Mesendoderm (in vitro differentiated cells): ENCODE results near the gene MED29.

ENCODE experiments used
- DNase-seq: peaks from one replicate; pipeline ENCODE4 v3.0.0; 2013
- H2AK5ac ChIP-seq: 2 replicates; pipeline ENCODE4 v1.6.1; 2013; ENCODE audit warnings: low read length, inconsistent platforms
- H2BK120ac ChIP-seq: 2 replicates; pipeline ENCODE4 v1.6.1; 2013; ENCODE audit warnings: low read depth, mild to moderate bottlenecking, low read length, moderate library complexity, mixed read lengths
- H2BK15ac ChIP-seq: replicated peaks from 2 replicates; pipeline ENCODE4 v1.6.1; 2013; ENCODE audit warnings: low read depth, mild to moderate bottlenecking, moderate library complexity
- H2BK5ac ChIP-seq: 2 replicates; pipeline ENCODE4 v1.6.1; 2013; ENCODE audit warnings: low read length, inconsistent platforms
- H3K18ac ChIP-seq: 2 replicates; pipeline ENCODE4 v1.6.1; 2013; ENCODE audit warnings: mild to moderate bottlenecking, low read length, mixed read lengths
- H3K23ac ChIP-seq: one replicate; pipeline ENCODE4 v1.6.1; 2013; ENCODE audit warnings: low read length
- H3K27ac ChIP-seq: 2 replicates; pipeline ENCODE4 v1.5.1; 2013; ENCODE audit warnings: low read depth, mild to moderate bottlenecking, inconsistent platforms, low read length, moderate library complexity
- H3K27me3 ChIP-seq: 2 replicates; pipeline ENCODE4 v1.6.1; 2013; ENCODE audit warnings: low read length, control low read depth, mild to moderate bottlenecking, inconsistent platforms; ENCODE audit not compliant: insufficient read depth, poor library complexity
- H3K36me3 ChIP-seq: 2 replicates; pipeline ENCODE4 v1.6.1; 2013; ENCODE audit warnings: low read length, inconsistent platforms; ENCODE audit not compliant: control insufficient read depth, insufficient read depth
- H3K4ac ChIP-seq: one replicate; pipeline ENCODE4 v1.6.1; 2013; ENCODE audit warnings: low read depth, mild to moderate bottlenecking, low read length, moderate library complexity
- H3K4me1 ChIP-seq: 2 replicates; pipeline ENCODE4 v1.6.1; 2013; ENCODE audit warnings: low read depth, low read length, inconsistent platforms; ENCODE audit not compliant: control insufficient read depth
- H3K4me2 ChIP-seq: 2 replicates; pipeline ENCODE4 v1.6.1; 2013; ENCODE audit warnings: low read length
- H3K4me3 ChIP-seq: 2 replicates; pipeline ENCODE4 v1.5.1; 2013; ENCODE audit warnings: mild to moderate bottlenecking, low read length
- H3K56ac ChIP-seq: one replicate; pipeline ENCODE4 v1.6.1; 2013; ENCODE audit warnings: low read length
- H3K79me1 ChIP-seq: 2 replicates; pipeline ENCODE4 v1.6.1; 2013; ENCODE audit warnings: low read length, inconsistent platforms
- H3K79me2 ChIP-seq: 2 replicates; pipeline ENCODE4 v1.6.1; 2013; ENCODE audit warnings: mild to moderate bottlenecking, low read length; ENCODE audit not compliant: control insufficient read depth, insufficient read depth
- H3K9ac ChIP-seq: 2 replicates; pipeline ENCODE4 v1.6.1; 2013; ENCODE audit warnings: low read length, inconsistent platforms
- H4K5ac ChIP-seq: one replicate; pipeline ENCODE4 v1.6.1; 2013; ENCODE audit warnings: low read length
- H4K8ac ChIP-seq: one replicate; pipeline ENCODE4 v1.6.1; 2013; ENCODE audit warnings: low read depth, mild to moderate bottlenecking, control low read depth, low read length, moderate library complexity
- WGBS: extraction: QIAGEN DNeasy Blood & Tissue Kit; methylation state at CpG from one replicate; pipeline ENCODE4 v1.1.7; 2013; ENCODE audit warnings: low lambda C conversion rate, missing lambda C conversion rate; ENCODE audit not compliant: insufficient coverage; ENCODE audit errors: extremely low coverage; 5-methylcytosine and 5-hydroxymethylcytosine counted together

The MED29 gene

DNA sequence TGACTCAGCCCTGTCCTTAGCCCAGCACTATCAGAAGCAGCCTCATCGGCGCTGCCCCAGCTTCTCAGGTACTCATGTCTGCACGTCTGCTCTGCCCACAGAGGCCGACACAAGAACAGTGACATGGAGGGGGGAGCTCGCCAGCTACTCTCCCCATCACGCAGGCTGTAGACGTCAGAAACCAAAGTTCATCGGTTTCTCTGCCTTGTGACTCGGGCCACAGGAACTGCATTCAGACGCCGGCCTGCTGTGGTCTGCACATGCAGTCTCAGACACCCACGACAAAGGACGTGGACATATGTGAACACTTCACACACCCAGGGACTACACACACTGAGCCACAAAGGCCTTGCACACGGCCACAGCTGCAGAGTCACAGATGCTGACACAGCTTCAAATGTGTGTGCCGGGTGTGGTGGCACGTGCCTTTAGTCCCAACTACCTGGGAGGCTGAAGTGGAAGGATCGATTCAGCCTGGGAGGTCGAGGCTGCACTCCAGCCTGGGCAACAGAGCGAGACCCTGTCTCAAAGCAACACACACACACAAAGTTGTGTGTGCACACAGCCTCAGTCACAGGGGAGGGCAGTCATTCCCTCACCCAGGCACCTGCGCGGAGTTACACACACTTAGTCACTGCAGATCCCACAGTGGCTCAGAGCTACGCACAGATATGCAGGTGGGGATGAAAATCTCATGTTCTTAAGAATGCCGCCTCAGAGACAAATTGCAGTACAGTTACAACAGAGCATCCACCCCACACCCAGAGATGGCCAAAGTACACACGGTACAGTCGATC lies 10.6 kb downstream of the MED29 start:
- Histone ChIP-seq H3K4me2 (peak overlapping the region; percentile 63), H3K36me3 (no peaks in the 10 kb centered on the region), H3K4me3 (no peak overlapping the region), H3K79me2 (peaks cover under 1% of the 10 kb centered on the region), H4K5ac (no peak overlapping the region), H2BK5ac (no peak overlapping the region), H3K56ac (peak overlapping the region; percentile 87), H3K23ac (peak overlapping the region; percentile 18), H2BK15ac (no peak overlapping the region), H3K27me3 (no peaks in the 10 kb centered on the region), H2BK120ac (no peak overlapping the region), H3K9ac (peak overlapping the region; percentile 67), H3K18ac (no peak overlapping the region), H3K79me1 (no peaks in the 10 kb centered on the region), H3K4ac (no peak overlapping the region), H4K8ac (no peak overlapping the region), H3K27ac (peak overlapping the region; percentile 9), H3K4me1 (peaks cover 12% of the 10 kb centered on the region), H2AK5ac (peak overlapping the region; percentile 19)
- no CpG with 5 or more reads among the region's 25 CpGs for WGBS
- peak; percentile 70 for DNase-seq

DNA sequence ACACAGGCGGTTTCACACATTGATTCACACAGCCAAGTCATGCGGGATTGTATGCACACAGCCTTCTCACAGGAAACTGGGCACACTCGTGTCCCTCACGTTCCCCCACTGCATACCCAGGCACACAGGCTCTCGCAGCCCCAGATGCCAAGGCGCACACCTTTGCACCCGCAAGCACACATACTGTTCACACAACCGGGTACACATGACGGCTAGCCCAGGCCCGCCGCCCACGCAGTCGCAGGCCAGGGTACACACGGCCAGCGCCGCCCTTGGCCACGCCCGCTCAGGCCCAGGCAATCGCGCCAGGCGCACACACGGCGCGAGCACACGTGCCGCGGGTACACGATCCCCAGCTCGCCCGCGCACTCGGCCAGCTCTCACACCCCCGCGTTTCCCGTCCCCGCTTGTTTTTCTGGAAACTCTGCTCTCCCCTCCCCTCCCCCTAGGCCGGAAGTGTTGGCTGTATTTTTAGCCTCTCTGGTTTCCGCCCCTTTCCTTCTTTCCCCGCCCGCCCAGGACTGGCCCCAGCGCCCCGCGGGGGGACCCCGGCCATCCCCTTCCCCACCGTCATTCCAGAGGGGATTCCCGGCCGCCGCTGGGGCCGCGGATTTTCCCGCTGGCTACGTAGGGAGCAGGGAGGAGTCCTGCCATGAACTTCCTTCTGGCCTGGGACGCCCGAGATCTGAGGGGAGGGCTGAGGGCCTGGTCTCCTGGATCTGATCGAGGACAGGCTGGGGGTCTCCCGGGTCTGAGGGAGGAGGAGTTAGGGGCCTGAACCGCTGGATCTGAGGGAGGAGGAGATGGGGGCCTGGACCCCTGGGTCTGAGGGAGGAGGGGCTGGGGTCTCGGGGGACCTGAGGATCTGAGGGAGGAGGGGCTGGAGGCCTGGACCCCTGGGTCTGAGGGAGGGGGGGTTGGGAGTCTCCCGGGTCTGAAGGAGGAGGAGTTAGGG lies 11.4 kb downstream of the MED29 start:
- Histone ChIP-seq H3K27ac (peak overlapping the region; percentile 94), H3K36me3 (no peaks in the 10 kb centered on the region), H3K79me1 (no peaks in the 10 kb centered on the region), H3K9ac (peak overlapping the region; percentile 67), H2BK15ac (peak overlapping the region; percentile 76), H3K4me3 (peak overlapping the region; percentile 2), H3K4me1 (peaks cover 12% of the 10 kb centered on the region), H3K27me3 (no peaks in the 10 kb centered on the region), H4K5ac (no peak overlapping the region), H3K79me2 (peaks cover 9% of the 10 kb centered on the region), H3K4me2 (peak overlapping the region; percentile 63), H3K18ac (peak overlapping the region; percentile 98), H2AK5ac (peak overlapping the region; percentile 19), H2BK5ac (peak overlapping the region; percentile 86), H3K4ac (peak overlapping the region; percentile 99), H3K23ac (no peak overlapping the region), H4K8ac (peak overlapping the region; percentile 88), H2BK120ac (peak overlapping the region; percentile 92), H3K56ac (peak overlapping the region; percentile 87)
- no CpG with 5 or more reads among the region's 59 CpGs for WGBS
- DNase-seq = peak; percentile 95

DNA sequence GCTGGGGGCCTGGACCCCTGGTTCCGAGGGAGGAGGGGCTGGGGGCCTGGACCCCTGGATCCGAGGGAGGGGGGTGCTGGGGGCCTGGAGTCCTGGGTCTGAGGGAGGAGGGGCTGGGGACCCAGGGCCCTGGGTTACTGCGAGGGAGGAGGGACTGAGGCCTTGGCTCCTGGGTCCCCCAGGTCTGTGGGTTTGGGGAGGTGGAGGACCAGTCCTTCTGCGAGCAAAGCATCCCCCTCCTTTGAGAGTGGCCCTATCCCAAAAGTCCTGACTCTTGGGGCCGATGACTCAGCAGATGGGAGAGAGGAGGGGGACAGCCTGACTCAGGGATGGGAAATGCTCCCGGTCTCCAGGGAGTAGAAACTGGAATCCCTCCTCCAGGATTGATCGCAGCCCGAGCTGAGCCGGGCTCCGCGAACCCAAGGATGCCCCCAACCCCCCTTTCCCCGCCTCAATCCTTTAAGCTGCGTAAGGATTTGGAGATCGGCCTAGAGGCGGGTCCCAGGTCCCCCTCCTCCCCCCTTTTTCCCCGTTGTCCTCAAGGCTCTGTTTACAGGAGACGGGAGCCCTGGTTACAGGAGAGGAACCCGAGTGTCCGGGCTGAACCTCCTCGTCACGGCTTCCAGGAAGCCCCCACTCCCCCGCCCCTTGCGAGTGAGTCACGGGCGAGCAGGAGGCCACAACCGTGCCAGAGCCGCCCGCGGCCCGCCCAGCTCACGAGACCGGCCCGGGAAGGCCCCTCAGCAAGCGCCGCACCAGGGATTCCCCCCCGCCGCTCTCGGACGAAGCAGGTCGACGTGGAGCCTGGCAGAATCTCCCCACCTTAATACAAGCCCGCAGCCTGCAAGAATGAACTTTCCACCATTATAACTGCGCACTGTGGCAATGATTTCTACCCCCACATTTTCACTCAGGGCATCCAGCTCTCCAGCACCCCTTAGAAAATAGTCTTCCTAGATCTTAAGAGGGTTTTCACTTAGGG lies 12.4 kb downstream of the MED29 start:
- WGBS = no CpG with 5 or more reads among the region's 43 CpGs
- peak overlapping the region; percentile 94 for H3K27ac ChIP-seq

DNA sequence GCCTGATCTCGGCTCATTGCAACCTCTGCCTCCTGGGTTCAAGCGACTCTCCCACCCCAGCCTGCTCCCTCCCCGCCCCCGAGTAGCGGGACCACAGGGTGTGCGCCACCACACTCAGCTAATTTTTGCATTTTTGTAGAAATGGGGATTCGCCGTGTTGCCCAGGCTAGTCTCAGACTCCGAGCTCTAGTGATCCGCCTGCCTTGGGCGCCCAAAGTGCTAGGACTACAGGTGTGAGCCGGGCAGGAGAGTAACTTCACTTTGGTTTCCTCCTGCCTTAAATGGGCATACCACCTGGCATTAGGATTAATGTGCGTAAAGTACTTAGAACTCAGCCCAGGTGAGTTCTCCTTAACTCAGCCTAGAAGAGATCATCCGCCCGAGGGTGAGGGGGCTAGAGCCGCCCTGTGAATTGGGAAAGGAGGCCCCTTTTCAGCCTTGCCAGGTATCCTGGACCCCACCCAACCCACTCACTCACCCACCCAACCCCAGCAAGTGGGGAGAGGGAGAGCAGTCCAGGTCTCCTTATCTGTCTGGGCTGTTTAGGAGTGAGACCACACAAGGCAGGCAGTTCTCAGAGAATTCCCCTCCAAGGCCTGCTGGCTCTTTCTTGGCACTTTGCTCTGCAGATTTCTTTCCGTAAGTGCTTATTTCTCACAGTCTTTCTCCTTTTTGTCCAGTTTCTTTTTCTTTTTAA lies 14.2 kb downstream of the MED29 start:
- no peak overlapping the region for H3K56ac ChIP-seq
- no peak overlapping the region for H3K4me3 ChIP-seq
- H2BK120ac ChIP-seq = no peak overlapping the region
- no peak overlapping the region for H2AK5ac ChIP-seq
- WGBS = no CpG with 5 or more reads among the region's 17 CpGs
- H3K9ac ChIP-seq = no peak overlapping the region
- no peaks in the 10 kb centered on the region for H3K27me3 ChIP-seq
- H4K8ac ChIP-seq = no peak overlapping the region
- no peak overlapping the region for H3K23ac ChIP-seq
- no peak overlapping the region for H3K4ac ChIP-seq
- no peak overlapping the region for H4K5ac ChIP-seq
- no peaks in the 10 kb centered on the region for H3K79me1 ChIP-seq
- H3K36me3 ChIP-seq = no peaks in the 10 kb centered on the region
- H3K18ac ChIP-seq = no peak overlapping the region
- peaks cover 15% of the 10 kb centered on the region for H3K4me1 ChIP-seq
- DNase-seq = no peak
- no peak overlapping the region for H2BK15ac ChIP-seq
- no peak overlapping the region for H3K4me2 ChIP-seq
- peaks cover 21% of the 10 kb centered on the region for H3K79me2 ChIP-seq
- H3K27ac ChIP-seq = no peak overlapping the region
- no peak overlapping the region for H2BK5ac ChIP-seq

More for the DNA sequence above, 12.4 kb downstream of the MED29 start:
- peak overlapping the region; percentile 32 for H3K4me2 ChIP-seq
- peak; percentile 96 for DNase-seq
- H3K18ac ChIP-seq = peak overlapping the region; percentile 98
- no peaks in the 10 kb centered on the region for H3K79me1 ChIP-seq
- H2BK5ac ChIP-seq = peak overlapping the region; percentile 86
- H3K4ac ChIP-seq = peak overlapping the region; percentile 99
- peak overlapping the region; percentile 88 for H4K8ac ChIP-seq
- H3K4me3 ChIP-seq = no peak overlapping the region
- peaks cover 12% of the 10 kb centered on the region for H3K4me1 ChIP-seq
- peak overlapping the region; percentile 92 for H2BK120ac ChIP-seq
- peak overlapping the region; percentile 67 for H3K9ac ChIP-seq
- H2AK5ac ChIP-seq = no peak overlapping the region
- no peaks in the 10 kb centered on the region for H3K27me3 ChIP-seq
- no peak overlapping the region for H3K23ac ChIP-seq
- H3K79me2 ChIP-seq = peaks cover 19% of the 10 kb centered on the region
- H2BK15ac ChIP-seq = peak overlapping the region; percentile 76
- H3K56ac ChIP-seq = peak overlapping the region; percentile 87
- no peak overlapping the region for H4K5ac ChIP-seq
- H3K36me3 ChIP-seq = no peaks in the 10 kb centered on the region
